Astrocyte of the spinal cord (primary cell): ENCODE results near the gene ARMH3.
A peak's percentile ranks its signal among the peaks of the same experiment; 100 is the strongest.

Experiments
- DNase-seq: peaks from one replicate; pipeline ENCODE4 v3.0.0; 2011; ENCODE audit warnings: low read depth, low spot score
- H3K4me3 ChIP-seq: 2 replicates; pipeline ENCODE4 v1.5.1; 2011; ENCODE audit warnings: low read depth, mild to moderate bottlenecking, low read length, moderate library complexity
- in situ Hi-C: cut with HindIII; loops from 2 replicates; pipeline ENCODE4 v1.10.0; 2017; ENCODE audit warnings: low sequenced_read_pairs
- TF ChIP-seq, protein P1 (sequence below): IDR thresholded peaks from 2 replicates; pipeline ENCODE4 v1.5.1; 2012; ENCODE audit warnings: low read depth, mild to moderate bottlenecking, low read length, inconsistent platforms

The ARMH3 gene

DNA sequence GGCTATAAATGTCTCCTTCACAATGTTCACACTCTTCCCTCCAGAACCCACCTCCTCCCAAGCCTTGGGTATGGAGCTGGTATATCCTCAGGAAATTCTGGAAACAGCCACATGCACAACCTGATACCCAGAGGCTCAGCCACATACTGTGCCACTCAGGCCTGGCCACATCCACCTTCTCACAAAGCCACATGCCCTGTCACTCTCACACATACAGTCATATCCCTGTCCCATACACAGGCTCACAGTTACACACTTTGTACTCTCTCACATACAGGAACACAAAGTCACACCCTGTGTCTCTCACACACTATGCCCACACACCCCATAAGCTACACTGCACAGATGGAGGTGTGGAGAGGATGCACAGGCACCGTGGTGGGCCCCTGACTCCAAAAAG is 222.5 kb downstream of the ARMH3 start:
- H3K4me3 ChIP-seq: no peak overlapping the region
- TF ChIP-seq, protein P1, sequence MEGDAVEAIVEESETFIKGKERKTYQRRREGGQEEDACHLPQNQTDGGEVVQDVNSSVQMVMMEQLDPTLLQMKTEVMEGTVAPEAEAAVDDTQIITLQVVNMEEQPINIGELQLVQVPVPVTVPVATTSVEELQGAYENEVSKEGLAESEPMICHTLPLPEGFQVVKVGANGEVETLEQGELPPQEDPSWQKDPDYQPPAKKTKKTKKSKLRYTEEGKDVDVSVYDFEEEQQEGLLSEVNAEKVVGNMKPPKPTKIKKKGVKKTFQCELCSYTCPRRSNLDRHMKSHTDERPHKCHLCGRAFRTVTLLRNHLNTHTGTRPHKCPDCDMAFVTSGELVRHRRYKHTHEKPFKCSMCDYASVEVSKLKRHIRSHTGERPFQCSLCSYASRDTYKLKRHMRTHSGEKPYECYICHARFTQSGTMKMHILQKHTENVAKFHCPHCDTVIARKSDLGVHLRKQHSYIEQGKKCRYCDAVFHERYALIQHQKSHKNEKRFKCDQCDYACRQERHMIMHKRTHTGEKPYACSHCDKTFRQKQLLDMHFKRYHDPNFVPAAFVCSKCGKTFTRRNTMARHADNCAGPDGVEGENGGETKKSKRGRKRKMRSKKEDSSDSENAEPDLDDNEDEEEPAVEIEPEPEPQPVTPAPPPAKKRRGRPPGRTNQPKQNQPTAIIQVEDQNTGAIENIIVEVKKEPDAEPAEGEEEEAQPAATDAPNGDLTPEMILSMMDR: no peak
- in situ Hi-C loops: no loop called here
- no peak for DNase-seq

GRCh38 chr10:101832325-101832771 is 223.6 kb downstream of the ARMH3 start:
- in situ Hi-C loops: no loop called here
- no peak for DNase-seq
- TF ChIP-seq, protein P1: no peak
- no peak overlapping the region for H3K4me3 ChIP-seq

DNA sequence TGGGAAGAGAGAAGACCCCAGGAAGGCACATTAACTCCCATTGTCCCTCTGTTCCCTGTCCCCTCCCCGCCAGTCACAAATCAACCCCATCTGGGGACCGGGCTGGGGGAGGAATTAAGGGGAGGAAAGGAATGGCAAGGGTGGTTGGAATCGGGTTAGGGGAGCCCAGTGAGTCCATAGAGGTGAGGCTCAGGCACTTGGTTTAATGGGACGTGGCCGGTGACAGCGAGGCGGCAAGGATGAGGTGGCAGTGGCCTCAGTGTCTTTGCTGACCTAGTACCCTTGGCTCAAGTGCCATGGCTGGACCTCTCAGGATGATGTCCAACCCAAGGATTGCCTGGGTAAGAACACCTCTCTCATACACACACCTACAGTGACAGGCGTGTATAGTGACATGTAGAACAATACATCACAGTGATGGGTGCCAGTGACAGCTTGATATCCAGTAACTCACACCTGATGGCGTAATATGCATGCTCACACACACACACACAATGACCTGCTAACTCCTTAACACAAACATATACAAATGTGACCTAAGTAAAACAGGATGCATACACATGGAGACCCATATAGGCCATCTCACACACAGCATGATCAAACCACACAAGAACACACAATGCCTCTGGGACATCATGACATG is 224.7 kb downstream of the ARMH3 start:
- in situ Hi-C loops: no loop called here
- peak overlapping the region; percentile 45 for H3K4me3 ChIP-seq
- no peak for DNase-seq
- TF ChIP-seq, protein P1: no peak

DNA sequence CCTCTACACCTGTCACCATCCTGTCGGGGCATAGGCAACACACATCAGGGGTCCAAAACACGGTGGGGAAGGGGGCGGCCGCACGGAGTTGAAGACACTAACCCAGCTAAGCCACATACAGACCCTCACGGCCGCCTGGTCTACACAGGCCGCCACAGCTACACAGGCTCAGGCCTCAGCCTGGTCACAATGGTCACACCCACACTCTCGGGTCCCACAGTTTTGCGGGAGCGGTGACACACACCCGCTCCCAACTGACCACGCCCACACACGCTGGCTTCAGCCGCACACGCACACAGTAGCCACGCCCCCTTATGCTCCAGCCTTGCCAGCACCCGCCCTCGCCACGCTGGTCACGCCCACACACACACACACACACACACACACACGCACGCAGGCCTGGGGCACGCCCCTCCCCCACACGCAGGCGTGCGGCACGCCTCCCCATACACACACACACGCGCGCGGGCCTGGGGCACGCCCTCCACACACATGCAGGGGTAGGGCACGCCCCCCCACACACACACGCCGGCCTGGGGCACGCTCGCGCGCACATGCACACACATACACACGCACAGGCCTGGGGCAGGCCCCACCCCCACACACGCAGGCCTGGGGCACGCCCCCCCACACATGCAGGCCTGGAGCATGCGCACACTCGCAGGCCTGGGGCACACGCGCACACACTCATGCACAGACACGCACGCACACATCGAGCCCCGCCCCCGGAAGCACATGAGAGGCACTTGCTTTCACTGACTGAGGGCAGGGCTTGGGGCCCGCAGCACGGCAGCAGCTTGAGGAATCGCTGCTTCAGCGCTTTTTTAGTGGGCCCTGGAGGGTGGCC is 225.4 kb downstream of the ARMH3 start:
- TF ChIP-seq, protein P1: no peak
- in situ Hi-C loops: no loop called here
- peak; percentile 84 for DNase-seq
- H3K4me3 ChIP-seq: peak overlapping the region; percentile 45

GRCh38 chr10:101829561-101830315 is 226.2 kb downstream of the ARMH3 start:
- in situ Hi-C loops: no loop called here
- no peak for DNase-seq
- peak overlapping the region; percentile 45 for H3K4me3 ChIP-seq
- TF ChIP-seq, protein P1: no peak

GRCh38 chr10:101828766-101829551 is 227.0 kb downstream of the ARMH3 start:
- in situ Hi-C loops: no loop called here
- TF ChIP-seq, protein P1: no peak
- no peak for DNase-seq
- H3K4me3 ChIP-seq: peak overlapping the region; percentile 22
